Coronary artery (tissue), 2 donors: ENCODE data around the gene MSS51.
A peak's percentile ranks its signal among the peaks of the same experiment; 100 is the strongest.

ENCODE experiments used
- DNase-seq: peaks from one replicate; pipeline ENCODE4 v3.0.0-alpha.2; 2017; ENCODE audit warnings: low spot score
- H3K27ac ChIP-seq, 2 donors: fragments of 200-600 bp; sonication (generic); one replicate each; pipeline ENCODE4 v1.5.1; 2016 to 2019
- H3K4me3 ChIP-seq: fragments of 200-600 bp; sonication (generic); 2 replicates; pipeline ENCODE4 v1.5.1; 2016; ENCODE audit warnings: mild to moderate bottlenecking, moderate library complexity
- CTCF ChIP-seq: fragments of 200-600 bp; sonication (generic); IDR thresholded peaks from one replicate; pipeline ENCODE4 v1.5.1; 2019; ENCODE audit warnings: antibody characterized with exemption

The MSS51 gene

GRCh38 chr10:73460897-73461296, 27.5 kb upstream of the MSS51 start:
- DNase-seq: no peak
- no peak for TF ChIP-seq CTCF
- H3K4me3 ChIP-seq: no peak overlapping the region
- H3K27ac ChIP-seq: no peak overlapping the region

- no peak overlapping the region for H3K4me3 ChIP-seq
- no peak overlapping the region for H3K27ac ChIP-seq
- TF ChIP-seq CTCF: no peak
- no peak for DNase-seq
Measured at GRCh38 chr10:73459683-73460314, 26.4 kb upstream of the MSS51 start.

GRCh38 chr10:73456187-73456890, 23.0 kb upstream of the MSS51 start:
- no peak for DNase-seq
- H3K4me3 ChIP-seq: no peak overlapping the region

GRCh38 chr10:73449113-73449512, 15.8 kb upstream of the MSS51 start:
- TF ChIP-seq CTCF: no peak

More at GRCh38 chr10:73456187-73456890, 23.0 kb upstream of the MSS51 start:
- no peak for TF ChIP-seq CTCF
- no peak overlapping the region for H3K27ac ChIP-seq

GRCh38 chr10:73448384-73448783, 15.0 kb upstream of the MSS51 start:
- no peak for DNase-seq
- H3K27ac ChIP-seq: peak overlapping the region in 1 of 2 donors; percentile 21
- H3K4me3 ChIP-seq: no peak overlapping the region
- no peak for TF ChIP-seq CTCF

More at GRCh38 chr10:73449113-73449512, 15.8 kb upstream of the MSS51 start:
- Histone ChIP-seq H3K4me3 (no peak overlapping the region), H3K27ac (peak overlapping the region in 1 of 2 donors; percentile 21)
- no peak for DNase-seq

- no peak overlapping the region for H3K4me3 ChIP-seq
- DNase-seq: no peak
- no peak for TF ChIP-seq CTCF
- H3K27ac ChIP-seq: no peak overlapping the region
Measured at GRCh38 chr10:73446926-73447325, 13.6 kb upstream of the MSS51 start.

GRCh38 chr10:73444457-73444856, 11.1 kb upstream of the MSS51 start:
- no peak overlapping the region for H3K27ac ChIP-seq
- no peak overlapping the region for H3K4me3 ChIP-seq
- DNase-seq: no peak
- no peak for TF ChIP-seq CTCF
